Spleen (tissue), 7 donors: ENCODE data around the gene UBL5.

ENCODE experiments used
- CTCF ChIP-seq, 11 experiments: fragments of 200-600 bp in 7 of 11; fragments of 450-650 bp in 4 of 11; sonication (generic) in 4 of 11; IDR thresholded peaks in 8 of 11; conservative IDR thresholded peaks in 3 of 11; 1 replicate in 7 of 11; 2 replicates in 4 of 11; pipeline versions ENCODE4 v1.4.0 to v1.8.0; 2016 to 2021; ENCODE audit warnings: antibody characterized with exemption in 11 of 11, inconsistent platforms in 4 of 11, mild to moderate bottlenecking in 1 of 11
- POLR2A ChIP-seq, 3 donors: fragments of 450-650 bp; IDR thresholded peaks; one replicate each; pipeline ENCODE4 v1.5.1; 2017; ENCODE audit warnings: antibody characterized with exemption in 3 of 3, mild to moderate bottlenecking in 1 of 3
- POLR2AphosphoS5 ChIP-seq, 3 donors: sonication (generic); formaldehyde crosslinking; IDR thresholded peaks; one replicate each; pipeline ENCODE4 v1.5.1; 2017; ENCODE audit warnings: antibody characterized with exemption in 3 of 3
- donor health status: DM: no; HTN: no; CAD: no; lungs with moderate emphysema.
- donor health status: DM: no; HTN: no; CAD: no.
- donor health status: DM: no; HTN: no; CAD: no.

DNA sequence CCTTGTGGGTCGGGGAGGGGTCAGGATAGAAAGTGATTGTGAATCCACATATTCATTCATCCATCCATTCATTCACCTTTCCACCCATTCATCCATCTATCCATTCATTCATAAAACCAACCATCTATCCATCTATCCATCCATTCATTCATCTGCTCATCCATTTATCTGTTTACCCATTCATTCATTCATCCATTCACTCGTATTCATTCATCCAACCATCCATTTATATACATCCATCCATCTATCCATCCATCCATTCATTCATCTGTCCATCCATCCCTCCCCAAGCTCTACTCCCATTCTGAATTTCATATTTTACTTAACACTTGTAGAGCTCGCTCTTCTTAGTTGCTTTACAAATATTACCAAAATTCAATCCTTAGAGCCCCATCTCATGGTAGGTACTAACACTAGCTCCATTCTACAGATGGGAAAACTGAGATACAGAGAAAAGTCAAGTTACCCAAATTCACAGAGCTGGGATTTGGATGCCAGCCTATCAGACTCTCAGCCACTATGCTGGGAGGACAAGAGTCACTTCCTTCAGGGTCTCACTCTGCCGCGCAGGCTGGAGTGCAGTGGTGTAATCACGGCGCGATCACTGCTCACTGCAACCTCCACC, 45.0 kb downstream of the UBL5 start:
- no peak for TF ChIP-seq CTCF (IDR thresholded peaks at IDR 0.05 in 8 of 11, conservative IDR thresholded peaks at IDR 0.05 in 3 of 11)
- no peak for TF ChIP-seq POLR2A (IDR thresholded peaks at IDR 0.05)
- TF ChIP-seq POLR2AphosphoS5 (IDR thresholded peaks at IDR 0.05), result no peak
